ENCODE data around the gene ACOT7.
A peak's percentile ranks its signal among the peaks of the same experiment; 100 is the strongest.

Gene ACOT7

GRCh38 chr1:6245869-6246496 is 147.6 kb downstream of the ACOT7 start:
- no peak for DNase-seq

GRCh38 chr1:6245086-6245868 is 148.3 kb downstream of the ACOT7 start:
- peak; percentile 81 for DNase-seq

- DNase-seq: no peak
Measured at GRCh38 chr1:6244401-6245049, 149.0 kb downstream of the ACOT7 start.

- DNase-seq: no peak
Measured at GRCh38 chr1:6243993-6244392, 149.6 kb downstream of the ACOT7 start, which contains the start of gene HES3. TSS of gene HES3 (plus strand) at chr1:6244179. CDS start at chr1:6244366, 187 bp downstream.

DNA sequence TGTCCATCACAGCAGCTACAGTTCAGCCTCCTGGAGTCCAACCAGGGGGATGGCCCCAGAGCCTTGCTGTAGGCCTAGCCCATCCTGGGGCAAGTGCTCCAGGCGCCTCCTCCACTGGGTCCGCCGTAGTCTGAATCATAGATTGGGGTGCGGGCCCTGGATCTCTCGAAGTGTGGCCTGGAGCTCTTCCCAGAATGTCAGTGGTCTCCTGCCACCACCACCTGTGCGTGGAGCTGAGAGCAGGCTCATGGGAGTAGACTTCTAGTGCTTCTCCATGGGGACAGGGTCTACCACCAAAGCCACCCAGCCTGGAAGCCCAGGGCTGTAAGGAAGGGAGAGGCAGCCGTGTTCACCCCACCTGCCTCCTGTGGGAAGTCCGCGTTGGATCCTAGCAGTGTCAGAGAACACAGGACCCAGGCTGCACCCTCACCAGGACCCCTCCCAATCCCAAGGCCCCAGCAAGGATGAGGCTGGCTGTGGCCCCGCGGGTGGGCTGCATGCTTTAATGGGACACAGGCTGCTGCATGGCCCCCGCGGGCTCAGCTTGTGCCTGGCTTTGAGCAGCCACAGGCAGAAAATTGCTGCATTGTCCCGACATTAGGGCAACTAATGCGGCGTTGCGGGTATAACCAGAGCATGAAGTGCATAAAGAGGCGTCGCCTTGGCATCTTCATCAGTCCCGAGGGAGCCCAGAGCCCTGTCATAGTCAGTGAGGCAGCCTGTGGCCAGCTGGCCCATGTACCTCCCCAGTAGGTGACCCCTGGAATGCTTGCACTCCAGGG is 150.3 kb downstream of the ACOT7 start:
- no peak for DNase-seq

DNA sequence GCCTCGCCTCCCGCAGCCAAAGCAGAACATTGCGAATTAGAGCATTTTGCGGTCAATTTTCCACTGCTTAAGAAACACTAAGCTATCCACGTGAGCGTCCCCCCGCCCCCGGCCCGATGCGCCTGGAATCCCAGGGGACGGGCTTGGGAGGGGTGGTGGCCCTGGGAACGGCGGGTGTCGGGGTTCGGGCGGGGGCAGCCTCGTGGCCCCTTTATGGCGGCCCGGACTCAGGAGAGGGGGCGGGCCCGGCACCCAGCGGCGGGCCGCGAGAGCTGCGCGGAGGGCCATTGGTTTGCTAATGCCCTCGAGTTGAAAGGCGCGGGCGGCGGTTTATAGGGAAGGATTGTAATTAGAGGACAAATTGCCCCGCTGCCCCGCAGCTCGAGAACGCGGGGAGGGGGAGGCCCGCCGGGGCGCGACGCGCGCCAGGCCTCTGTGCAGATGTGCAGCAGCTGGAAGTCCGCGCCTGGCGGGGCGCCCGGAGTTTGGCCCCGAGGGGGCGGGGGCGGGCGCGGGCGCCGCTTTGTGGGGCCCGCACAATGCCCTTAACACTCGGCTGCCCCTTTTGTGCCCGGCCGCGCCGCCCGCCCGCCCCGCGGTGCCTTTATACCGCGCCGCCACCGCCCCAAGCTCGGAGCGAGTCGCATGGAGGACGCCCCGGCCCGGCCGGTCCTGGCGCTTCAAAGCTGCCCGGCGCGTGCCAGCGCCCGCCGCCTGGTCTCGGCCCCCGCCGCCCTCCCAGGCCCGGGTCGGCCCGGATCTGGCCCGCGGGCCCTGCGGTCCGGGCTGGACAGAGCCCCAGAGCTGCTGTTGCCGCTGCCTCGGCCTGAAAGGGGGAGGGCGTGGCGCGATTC is 151.5 kb downstream of the ACOT7 start:
- DNase-seq: no peak

DNA sequence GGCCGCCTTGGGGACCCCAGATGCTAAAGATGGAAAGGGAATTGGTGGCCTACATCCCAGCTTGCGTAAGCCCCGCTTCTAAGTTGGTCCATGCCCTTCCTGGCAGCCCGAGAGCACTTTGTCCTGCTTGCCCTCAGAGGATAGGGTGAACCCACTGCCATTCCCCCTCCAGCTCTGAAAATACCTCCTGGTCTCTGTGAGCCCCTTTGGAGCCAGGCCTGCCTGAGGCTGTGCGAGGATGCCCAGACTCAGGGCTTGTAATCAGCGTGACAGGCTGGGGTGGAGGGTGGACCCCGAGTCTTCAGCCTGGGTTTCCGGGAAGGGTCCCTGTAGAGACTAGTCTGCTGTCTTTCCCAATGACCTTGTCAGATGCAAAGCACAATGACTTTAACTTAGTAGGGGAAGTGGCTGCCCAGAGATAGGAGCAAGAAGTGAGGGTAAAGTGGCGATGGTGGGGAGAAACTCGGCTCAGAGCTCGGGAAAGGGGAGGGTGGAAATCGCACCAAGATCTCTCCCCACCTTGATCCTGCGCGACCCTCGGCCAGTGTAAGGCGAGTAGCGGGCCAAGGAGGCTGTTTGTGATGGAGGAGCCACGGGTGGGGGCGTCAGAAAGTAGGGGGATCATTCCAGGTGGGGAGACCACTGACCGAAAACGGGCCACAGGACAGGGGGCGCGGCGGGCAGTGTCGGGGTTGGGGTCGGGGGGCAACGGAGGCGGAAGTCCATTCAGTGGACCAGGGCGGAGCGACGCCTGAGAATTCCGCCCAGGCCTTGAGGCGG is 152.3 kb downstream of the ACOT7 start:
- DNase-seq: no peak

GRCh38 chr1:6239950-6240768 is 153.4 kb downstream of the ACOT7 start:
- no peak for DNase-seq

- no peak for DNase-seq
Measured at GRCh38 chr1:6239213-6239752, 154.3 kb downstream of the ACOT7 start.

DNA sequence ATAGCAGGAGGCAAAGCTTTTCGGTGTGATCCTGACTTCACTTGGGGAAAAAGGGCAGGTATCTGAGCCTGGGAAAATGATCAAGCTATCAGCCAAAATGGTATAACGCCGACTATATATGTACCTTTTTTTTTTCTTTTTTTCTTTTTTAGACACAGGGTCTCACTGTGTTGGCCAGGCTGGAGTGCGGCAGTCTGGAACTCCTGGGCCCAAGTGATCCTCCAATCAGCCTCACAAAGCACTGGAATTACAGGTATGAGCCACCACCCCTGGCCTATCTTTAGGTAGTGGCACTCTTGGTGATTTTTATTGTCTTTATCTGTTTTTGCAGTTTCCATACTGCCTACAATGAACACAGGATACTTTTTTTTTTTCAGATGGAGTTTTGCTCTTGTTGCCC is 156.5 kb downstream of the ACOT7 start:
- no peak for DNase-seq

GRCh38 chr1:6235296-6235677 is 158.3 kb downstream of the ACOT7 start:
- DNase-seq: no peak

- no peak for DNase-seq
Measured at GRCh38 chr1:6234502-6235295, 158.9 kb downstream of the ACOT7 start.

GRCh38 chr1:6233376-6233775 is 160.2 kb downstream of the ACOT7 start:
- no peak for DNase-seq

DNA sequence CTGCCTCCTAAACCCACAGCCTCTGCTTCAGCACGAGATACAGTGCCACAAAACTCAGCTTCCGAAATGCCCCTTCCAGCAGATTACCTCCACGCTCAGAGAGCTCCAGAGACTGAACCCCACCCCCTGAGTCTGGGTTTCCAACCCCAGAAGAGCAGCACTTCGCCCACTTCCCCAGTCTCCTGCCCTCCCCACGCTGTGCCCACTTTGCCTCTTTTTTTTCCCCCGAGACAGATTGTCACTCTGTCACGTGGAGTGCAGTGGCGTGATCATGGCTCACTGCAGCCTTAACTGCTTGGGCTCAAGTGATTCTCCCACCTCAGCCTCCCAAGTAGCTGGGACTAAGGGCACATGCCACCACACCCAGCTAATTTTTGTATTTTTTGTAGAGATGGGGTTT is 167.9 kb downstream of the ACOT7 start:
- no peak for DNase-seq

DNA sequence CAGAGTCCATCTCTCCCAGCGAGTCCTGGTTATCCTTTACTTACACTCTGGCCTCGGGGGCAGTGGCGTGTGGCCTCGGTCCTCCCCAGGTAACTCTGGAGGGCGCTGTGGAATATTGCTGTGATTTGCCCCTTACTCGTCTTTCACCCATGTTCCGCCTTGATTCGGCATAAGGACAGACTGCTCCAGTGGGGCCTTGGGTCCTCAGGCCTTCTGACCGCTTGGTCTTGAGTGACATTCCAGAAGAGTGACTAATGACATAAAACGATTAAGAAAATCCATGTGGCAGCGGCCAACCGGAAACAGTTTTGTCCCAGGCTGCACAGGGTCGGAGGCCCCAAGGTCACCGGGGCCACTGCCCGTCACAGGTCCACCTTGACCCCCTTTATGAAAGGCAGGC is 168.8 kb downstream of the ACOT7 start:
- DNase-seq: no peak

DNA sequence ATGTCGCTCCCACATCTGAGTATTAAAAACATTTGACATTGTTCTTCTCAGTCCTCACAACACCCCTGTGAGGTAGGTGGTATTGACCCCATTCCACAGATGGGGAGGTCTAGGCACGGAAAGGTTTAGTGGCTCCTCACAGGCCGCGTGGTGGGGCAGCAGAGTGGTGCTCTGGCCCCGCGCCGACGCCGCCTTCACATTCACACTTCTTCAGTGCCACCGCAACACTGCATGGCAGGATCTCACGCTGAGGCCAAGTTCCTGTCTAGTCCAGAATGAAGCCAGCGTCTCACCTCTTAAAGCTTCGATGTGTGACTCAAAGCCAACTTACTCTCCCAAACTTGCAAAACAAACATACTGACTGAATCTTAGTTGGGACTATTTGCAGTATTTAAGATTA is 169.9 kb downstream of the ACOT7 start:
- no peak for DNase-seq

DNA sequence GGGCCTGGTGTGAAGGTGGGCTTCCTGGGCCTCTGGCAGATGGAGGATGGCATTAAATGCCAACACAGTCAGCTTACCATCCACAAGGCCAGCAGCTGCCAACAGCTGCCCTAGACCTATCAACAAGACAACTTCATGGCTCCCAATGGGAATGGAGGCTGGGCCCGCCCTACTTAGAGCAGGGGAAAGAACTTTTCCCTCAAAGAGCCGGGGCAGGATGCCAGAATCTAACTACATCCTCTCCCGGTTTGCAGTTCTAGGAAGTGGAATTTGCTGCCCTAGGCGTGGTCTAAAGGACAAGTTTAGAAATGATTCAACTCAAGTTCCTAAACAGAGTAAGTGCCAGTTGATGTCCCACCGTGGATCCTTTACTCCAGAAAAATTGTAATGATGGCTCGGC is 170.9 kb downstream of the ACOT7 start:
- DNase-seq: no peak

- no peak for DNase-seq
Measured at GRCh38 chr1:6221210-6221784, 172.3 kb downstream of the ACOT7 start.

- DNase-seq: no peak
Measured at GRCh38 chr1:6220236-6220635, 173.3 kb downstream of the ACOT7 start.

All from midbrain (tissue), 1 donor.